ENCODE results near the gene MEIOSIN. TPM values are rescaled to one million over a fixed set of nuclear protein-coding genes. Genes with fewer than 3 reads are reported as not detected.
"Not testable (repeated sequence)": the region's sequence is repeated elsewhere in the genome, so short reads cannot be mapped to it uniquely, and the experiment has no call there.

MEIOSIN gene
- total RNA-seq, 1 donor from 2014 or later: not detected

- not testable (repeated sequence) for DNase-seq (ENCODE audit: low spot score)
These were observed 13.2 kb upstream of the MEIOSIN start for GRCh38 chr19:45720065-45720464.

- not testable (repeated sequence) for DNase-seq (ENCODE audit: low spot score)
These were observed 4.6 kb upstream of the MEIOSIN start for GRCh38 chr19:45728683-45729082.

- no peak for DNase-seq (ENCODE audit: low spot score)
These were observed 3.4 kb upstream of the MEIOSIN start for GRCh38 chr19:45729800-45730290.

- DNase-seq (ENCODE audit: low spot score): peak; percentile 97
These were observed 2.6 kb upstream of the MEIOSIN start, which contains the start of gene FBXO46 for GRCh38 chr19:45730368-45731288. TSS of gene FBXO46 (minus strand) at chr19:45730896. CDS start at chr19:45713495, 17,401 bp downstream.

- no peak for DNase-seq (ENCODE audit: low spot score)
These were observed 6.5 kb downstream of the MEIOSIN start for GRCh38 chr19:45739498-45740439.

- no peak for DNase-seq (ENCODE audit: low spot score)
These were observed 9.7 kb downstream of the MEIOSIN start for GRCh38 chr19:45742969-45743368.

GRCh38 chr19:45745606-45746005 is 12.4 kb downstream of the MEIOSIN start:
- DNase-seq (ENCODE audit: low spot score): no peak

- no peak for DNase-seq (ENCODE audit: low spot score)
These were observed 13.6 kb downstream of the MEIOSIN start for GRCh38 chr19:45746866-45747265.

GRCh38 chr19:45747513-45747912 is 14.3 kb downstream of the MEIOSIN start:
- DNase-seq (ENCODE audit: low spot score): no peak

- not testable (repeated sequence) for DNase-seq (ENCODE audit: low spot score)
These were observed 18.2 kb downstream of the MEIOSIN start for GRCh38 chr19:45751483-45751882.

GRCh38 chr19:45752639-45753038 is 19.4 kb downstream of the MEIOSIN start:
- no peak for DNase-seq (ENCODE audit: low spot score)

GRCh38 chr19:45753548-45753947 is 20.3 kb downstream of the MEIOSIN start:
- DNase-seq (ENCODE audit: low spot score): no peak

- DNase-seq (ENCODE audit: low spot score): no peak
These were observed 21.1 kb downstream of the MEIOSIN start for GRCh38 chr19:45754323-45754722.

GRCh38 chr19:45757695-45758094 is 24.5 kb downstream of the MEIOSIN start:
- no peak for DNase-seq (ENCODE audit: low spot score)

GRCh38 chr19:45758921-45759320 is 25.7 kb downstream of the MEIOSIN start:
- DNase-seq (ENCODE audit: low spot score): no peak

- no peak for DNase-seq (ENCODE audit: low spot score)
These were observed 28.5 kb downstream of the MEIOSIN start for GRCh38 chr19:45761714-45762113.

GRCh38 chr19:45762870-45763631 is 29.8 kb downstream of the MEIOSIN start:
- DNase-seq (ENCODE audit: low spot score): no peak

GRCh38 chr19:45763691-45764294 is 30.6 kb downstream of the MEIOSIN start:
- no peak for DNase-seq (ENCODE audit: low spot score)

- no peak for DNase-seq (ENCODE audit: low spot score)
These were observed 31.2 kb downstream of the MEIOSIN start for GRCh38 chr19:45764475-45764874.

GRCh38 chr19:45764945-45765701 is 31.9 kb downstream of the MEIOSIN start:
- no peak for DNase-seq (ENCODE audit: low spot score)

Data from ureter (tissue), 1 donor.